ENCODE results near the gene RNF114.

Gene RNF114

GRCh38 chr20:49985157-49985556 is 49.0 kb downstream of the RNF114 start:
- H3K36me3 ChIP-seq (ENCODE audit: control insufficient read depth, insufficient read depth, low read length) = no peaks in the 10 kb centered on the region
- no peaks in the 10 kb centered on the region for H3K9me3 ChIP-seq (ENCODE audit: control insufficient read depth, low read length)
- no peak for DNase-seq
- H3K27me3 ChIP-seq (replicated peaks; ENCODE audit: control insufficient read depth, insufficient read depth, low read length, poor library complexity, severe bottlenecking) = no peaks in the 10 kb centered on the region
- no peak overlapping the region for H3K27ac ChIP-seq (ENCODE audit: insufficient read depth, low read length, poor library complexity, severe bottlenecking)
- no peak overlapping the region for H3K4me3 ChIP-seq (ENCODE audit: insufficient read depth, low read depth, low read length, poor library complexity, severe bottlenecking)
- H3K4me1 ChIP-seq (ENCODE audit: control insufficient read depth, insufficient read depth, low read length, poor library complexity, severe bottlenecking) = peaks cover 13% of the 10 kb centered on the region

GRCh38 chr20:49985617-49986016 is 49.4 kb downstream of the RNF114 start:
- DNase-seq = no peak
- H3K4me1 ChIP-seq (ENCODE audit: control insufficient read depth, insufficient read depth, low read length, poor library complexity, severe bottlenecking) = peaks cover 13% of the 10 kb centered on the region
- no peaks in the 10 kb centered on the region for H3K9me3 ChIP-seq (ENCODE audit: control insufficient read depth, low read length)
- H3K27ac ChIP-seq (ENCODE audit: insufficient read depth, low read length, poor library complexity, severe bottlenecking) = no peak overlapping the region
- no peak overlapping the region for H3K4me3 ChIP-seq (ENCODE audit: insufficient read depth, low read depth, low read length, poor library complexity, severe bottlenecking)
- no peaks in the 10 kb centered on the region for H3K36me3 ChIP-seq (ENCODE audit: control insufficient read depth, insufficient read depth, low read length)
- no peaks in the 10 kb centered on the region for H3K27me3 ChIP-seq (replicated peaks; ENCODE audit: control insufficient read depth, insufficient read depth, low read length, poor library complexity, severe bottlenecking)

- DNase-seq = no peak
- Histone ChIP-seq H3K36me3 (ENCODE audit: control insufficient read depth, insufficient read depth, low read length) (no peaks in the 10 kb centered on the region), H3K27ac (ENCODE audit: insufficient read depth, low read length, poor library complexity, severe bottlenecking) (no peak overlapping the region), H3K9me3 (ENCODE audit: control insufficient read depth, low read length) (no peaks in the 10 kb centered on the region), H3K4me1 (ENCODE audit: control insufficient read depth, insufficient read depth, low read length, poor library complexity, severe bottlenecking) (peaks cover 13% of the 10 kb centered on the region), H3K27me3 (replicated peaks; ENCODE audit: control insufficient read depth, insufficient read depth, low read length, poor library complexity, severe bottlenecking) (no peaks in the 10 kb centered on the region), H3K4me3 (ENCODE audit: insufficient read depth, low read depth, low read length, poor library complexity, severe bottlenecking) (no peak overlapping the region)
Observed at GRCh38 chr20:49986049-49986448, 49.9 kb downstream of the RNF114 start.

GRCh38 chr20:49987015-49987867 is 51.0 kb downstream of the RNF114 start:
- DNase-seq = no peak
- no peaks in the 10 kb centered on the region for H3K9me3 ChIP-seq (ENCODE audit: control insufficient read depth, low read length)
- H3K27ac ChIP-seq (ENCODE audit: insufficient read depth, low read length, poor library complexity, severe bottlenecking) = no peak overlapping the region
- H3K4me3 ChIP-seq (ENCODE audit: insufficient read depth, low read depth, low read length, poor library complexity, severe bottlenecking) = no peak overlapping the region
- no peaks in the 10 kb centered on the region for H3K36me3 ChIP-seq (ENCODE audit: control insufficient read depth, insufficient read depth, low read length)
- H3K4me1 ChIP-seq (ENCODE audit: control insufficient read depth, insufficient read depth, low read length, poor library complexity, severe bottlenecking) = peaks cover 11% of the 10 kb centered on the region
- no peaks in the 10 kb centered on the region for H3K27me3 ChIP-seq (replicated peaks; ENCODE audit: control insufficient read depth, insufficient read depth, low read length, poor library complexity, severe bottlenecking)

GRCh38 chr20:49987868-49988690 is 51.9 kb downstream of the RNF114 start:
- H3K4me3 ChIP-seq (ENCODE audit: insufficient read depth, low read depth, low read length, poor library complexity, severe bottlenecking) = no peak overlapping the region
- no peak overlapping the region for H3K27ac ChIP-seq (ENCODE audit: insufficient read depth, low read length, poor library complexity, severe bottlenecking)
- no peaks in the 10 kb centered on the region for H3K9me3 ChIP-seq (ENCODE audit: control insufficient read depth, low read length)
- DNase-seq = no peak
- no peaks in the 10 kb centered on the region for H3K36me3 ChIP-seq (ENCODE audit: control insufficient read depth, insufficient read depth, low read length)
- no peaks in the 10 kb centered on the region for H3K27me3 ChIP-seq (replicated peaks; ENCODE audit: control insufficient read depth, insufficient read depth, low read length, poor library complexity, severe bottlenecking)
- peaks cover 4% of the 10 kb centered on the region for H3K4me1 ChIP-seq (ENCODE audit: control insufficient read depth, insufficient read depth, low read length, poor library complexity, severe bottlenecking)

GRCh38 chr20:49989234-49990065 is 53.3 kb downstream of the RNF114 start:
- Histone ChIP-seq H3K27ac (ENCODE audit: insufficient read depth, low read length, poor library complexity, severe bottlenecking) (no peak overlapping the region), H3K36me3 (ENCODE audit: control insufficient read depth, insufficient read depth, low read length) (no peaks in the 10 kb centered on the region), H3K4me1 (ENCODE audit: control insufficient read depth, insufficient read depth, low read length, poor library complexity, severe bottlenecking) (no peaks in the 10 kb centered on the region), H3K27me3 (replicated peaks; ENCODE audit: control insufficient read depth, insufficient read depth, low read length, poor library complexity, severe bottlenecking) (no peaks in the 10 kb centered on the region), H3K4me3 (ENCODE audit: insufficient read depth, low read depth, low read length, poor library complexity, severe bottlenecking) (no peak overlapping the region), H3K9me3 (ENCODE audit: control insufficient read depth, low read length) (no peaks in the 10 kb centered on the region)
- no peak for DNase-seq

- Histone ChIP-seq H3K4me1 (ENCODE audit: control insufficient read depth, insufficient read depth, low read length, poor library complexity, severe bottlenecking) (no peaks in the 10 kb centered on the region), H3K9me3 (ENCODE audit: control insufficient read depth, low read length) (no peaks in the 10 kb centered on the region), H3K36me3 (ENCODE audit: control insufficient read depth, insufficient read depth, low read length) (no peaks in the 10 kb centered on the region), H3K4me3 (ENCODE audit: insufficient read depth, low read depth, low read length, poor library complexity, severe bottlenecking) (no peak overlapping the region), H3K27me3 (replicated peaks; ENCODE audit: control insufficient read depth, insufficient read depth, low read length, poor library complexity, severe bottlenecking) (no peaks in the 10 kb centered on the region), H3K27ac (ENCODE audit: insufficient read depth, low read length, poor library complexity, severe bottlenecking) (no peak overlapping the region)
- DNase-seq = no peak
Observed at GRCh38 chr20:49990271-49990720, 54.1 kb downstream of the RNF114 start.

- no peak for DNase-seq
Observed at GRCh38 chr20:49993301-49993751, 57.1 kb downstream of the RNF114 start.

GRCh38 chr20:49995586-49995985 is 59.4 kb downstream of the RNF114 start:
- no peaks in the 10 kb centered on the region for H3K27me3 ChIP-seq (replicated peaks; ENCODE audit: control insufficient read depth, insufficient read depth, low read length, poor library complexity, severe bottlenecking)
- H3K4me3 ChIP-seq (ENCODE audit: insufficient read depth, low read depth, low read length, poor library complexity, severe bottlenecking) = no peak overlapping the region
- H3K27ac ChIP-seq (ENCODE audit: insufficient read depth, low read length, poor library complexity, severe bottlenecking) = no peak overlapping the region
- H3K4me1 ChIP-seq (ENCODE audit: control insufficient read depth, insufficient read depth, low read length, poor library complexity, severe bottlenecking) = no peaks in the 10 kb centered on the region
- no peaks in the 10 kb centered on the region for H3K36me3 ChIP-seq (ENCODE audit: control insufficient read depth, insufficient read depth, low read length)
- H3K9me3 ChIP-seq (ENCODE audit: control insufficient read depth, low read length) = no peaks in the 10 kb centered on the region
- DNase-seq = no peak

More at GRCh38 chr20:49993301-49993751, 57.1 kb downstream of the RNF114 start:
- no peak overlapping the region for H3K27ac ChIP-seq (ENCODE audit: insufficient read depth, low read length, poor library complexity, severe bottlenecking)
- no peaks in the 10 kb centered on the region for H3K27me3 ChIP-seq (replicated peaks; ENCODE audit: control insufficient read depth, insufficient read depth, low read length, poor library complexity, severe bottlenecking)
- H3K4me3 ChIP-seq (ENCODE audit: insufficient read depth, low read depth, low read length, poor library complexity, severe bottlenecking) = no peak overlapping the region
- no peaks in the 10 kb centered on the region for H3K36me3 ChIP-seq (ENCODE audit: control insufficient read depth, insufficient read depth, low read length)
- no peaks in the 10 kb centered on the region for H3K9me3 ChIP-seq (ENCODE audit: control insufficient read depth, low read length)
- no peaks in the 10 kb centered on the region for H3K4me1 ChIP-seq (ENCODE audit: control insufficient read depth, insufficient read depth, low read length, poor library complexity, severe bottlenecking)

All from effector memory CD4-positive, alpha-beta T cell (primary cell).